ENCODE measurements around the gene PRKRIP1.
"Not testable (repeated sequence)": the region's sequence is repeated elsewhere in the genome, so short reads cannot be mapped to it uniquely, and the experiment has no call there.

The PRKRIP1 gene

DNA sequence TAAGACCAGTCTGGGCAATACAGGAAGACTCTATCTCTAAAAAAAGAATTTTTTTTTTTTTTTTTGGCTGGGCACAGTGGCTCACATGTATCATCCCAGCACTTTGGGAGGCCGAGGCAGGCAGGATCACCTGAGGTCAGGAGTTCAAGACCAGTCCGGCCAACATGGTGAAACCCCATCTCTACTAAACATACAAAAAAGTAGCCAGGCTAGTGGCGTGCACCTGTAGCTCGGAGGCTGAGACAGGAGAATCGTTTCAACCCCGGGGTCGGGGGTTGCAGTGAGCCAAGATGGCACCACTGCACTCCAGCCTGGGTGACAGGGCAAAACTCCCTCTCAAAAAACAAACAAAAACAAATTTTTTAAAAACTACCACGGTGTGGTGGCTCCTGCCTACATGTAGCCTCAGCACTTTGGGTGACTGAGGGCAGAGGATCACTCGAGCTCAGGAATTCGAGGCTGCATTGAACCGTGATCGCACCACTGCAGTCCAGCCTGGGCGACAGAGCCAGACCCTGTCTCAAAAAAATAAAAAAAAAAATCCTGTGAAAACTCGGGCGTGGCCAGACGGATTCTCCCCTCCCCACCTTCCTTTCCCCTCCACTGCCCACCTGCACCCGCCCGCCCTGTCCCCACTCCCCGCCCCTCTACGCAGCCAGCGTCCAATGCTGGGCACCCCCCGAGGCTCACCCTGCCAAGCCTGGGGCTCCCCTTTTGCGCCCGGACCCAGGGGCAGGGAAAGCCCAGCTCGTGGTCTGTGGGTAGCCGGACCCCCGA is 36.5 kb downstream of the PRKRIP1 start:
- DNase-seq: no peak

DNA sequence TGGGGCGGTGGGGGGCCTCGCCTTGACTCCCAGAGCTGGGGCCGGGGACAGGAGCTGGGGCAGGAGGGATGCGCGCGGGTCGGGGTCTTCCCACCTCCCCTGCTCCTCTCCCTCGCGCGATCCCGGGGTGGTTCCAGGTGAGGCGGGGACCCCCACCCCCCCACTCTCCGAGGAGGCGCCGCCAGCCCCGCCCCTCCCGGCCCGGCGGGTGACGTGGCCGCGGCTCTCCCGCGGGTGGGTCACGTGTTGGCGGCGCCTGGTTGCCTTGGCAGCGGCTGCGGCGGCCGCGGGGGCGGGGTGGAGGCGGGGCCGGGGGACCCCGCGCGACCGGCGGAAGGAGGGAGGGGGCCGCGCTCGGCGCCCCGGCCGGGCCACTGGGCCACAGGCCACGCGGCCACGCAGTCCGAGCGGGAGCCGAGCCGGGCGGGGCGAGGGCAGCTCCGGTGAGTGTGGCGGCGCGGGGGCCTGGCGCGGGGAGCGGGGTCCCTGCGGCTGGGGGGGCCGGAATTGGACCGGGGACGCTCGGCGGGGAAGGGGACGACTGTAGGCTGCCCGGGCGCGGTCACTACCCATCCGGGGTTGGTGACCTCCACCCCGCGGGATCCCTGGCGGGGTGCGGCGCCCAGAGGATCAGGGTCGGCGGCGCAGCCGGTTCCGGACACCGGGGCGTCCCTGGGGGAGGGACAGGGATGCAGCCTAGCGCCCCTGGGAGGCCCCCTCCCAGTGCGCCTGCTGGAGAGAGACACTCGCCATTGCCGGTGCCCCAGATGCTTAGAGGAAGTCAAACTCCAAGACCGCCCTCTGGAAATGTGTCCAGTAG is 37.3 kb downstream of the PRKRIP1 start, which contains the start of gene ORAI2:
Gene ORAI2 (plus strand): TSS at position 357 of the 820 bp plus-strand sequence. CDS start 5,382 bp downstream, outside the sequence.
- DNase-seq: peak; percentile 96

DNA sequence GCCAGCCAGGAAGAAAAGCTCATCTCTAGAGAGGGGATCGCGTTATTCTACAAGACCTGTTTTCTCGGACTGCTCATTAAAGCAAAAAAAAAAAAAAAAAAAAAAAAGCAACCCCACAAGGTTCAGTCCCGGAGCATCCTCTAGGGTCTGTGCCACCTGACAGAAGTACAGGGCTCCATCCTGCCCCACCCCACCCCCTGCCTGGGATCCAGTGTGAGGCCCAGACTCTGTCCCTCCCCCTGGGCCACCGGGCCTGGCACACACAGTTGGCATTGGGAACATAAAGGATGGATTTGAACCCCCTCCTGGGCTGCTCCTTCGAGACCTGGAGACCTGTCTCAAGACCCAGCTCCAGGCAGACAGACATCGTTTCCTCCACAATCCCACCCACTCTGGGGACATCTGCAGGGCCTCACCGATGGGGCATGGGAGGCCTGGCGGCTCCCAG is 37.9 kb downstream of the PRKRIP1 start:
- DNase-seq: peak; percentile 69

DNA sequence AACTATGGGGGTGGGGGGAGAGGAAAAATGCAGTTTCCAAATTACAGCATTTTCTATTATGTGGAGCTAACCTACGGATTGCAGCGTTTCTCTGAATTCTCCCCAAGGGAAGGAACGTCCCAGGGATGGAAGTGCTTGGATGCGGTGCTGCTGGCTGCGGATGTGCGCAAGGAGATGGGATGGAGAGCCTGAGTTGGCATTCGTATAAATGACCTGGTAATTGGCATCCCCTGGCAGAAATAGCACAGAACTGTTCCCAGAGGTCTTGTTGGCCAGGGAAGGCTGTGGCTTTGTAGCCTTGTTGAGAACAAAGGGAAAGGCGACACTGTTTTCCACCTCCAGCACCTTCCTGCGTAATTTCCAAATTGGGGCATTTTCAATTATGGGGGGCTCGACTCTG is 40.0 kb downstream of the PRKRIP1 start:
- DNase-seq: no peak

DNA sequence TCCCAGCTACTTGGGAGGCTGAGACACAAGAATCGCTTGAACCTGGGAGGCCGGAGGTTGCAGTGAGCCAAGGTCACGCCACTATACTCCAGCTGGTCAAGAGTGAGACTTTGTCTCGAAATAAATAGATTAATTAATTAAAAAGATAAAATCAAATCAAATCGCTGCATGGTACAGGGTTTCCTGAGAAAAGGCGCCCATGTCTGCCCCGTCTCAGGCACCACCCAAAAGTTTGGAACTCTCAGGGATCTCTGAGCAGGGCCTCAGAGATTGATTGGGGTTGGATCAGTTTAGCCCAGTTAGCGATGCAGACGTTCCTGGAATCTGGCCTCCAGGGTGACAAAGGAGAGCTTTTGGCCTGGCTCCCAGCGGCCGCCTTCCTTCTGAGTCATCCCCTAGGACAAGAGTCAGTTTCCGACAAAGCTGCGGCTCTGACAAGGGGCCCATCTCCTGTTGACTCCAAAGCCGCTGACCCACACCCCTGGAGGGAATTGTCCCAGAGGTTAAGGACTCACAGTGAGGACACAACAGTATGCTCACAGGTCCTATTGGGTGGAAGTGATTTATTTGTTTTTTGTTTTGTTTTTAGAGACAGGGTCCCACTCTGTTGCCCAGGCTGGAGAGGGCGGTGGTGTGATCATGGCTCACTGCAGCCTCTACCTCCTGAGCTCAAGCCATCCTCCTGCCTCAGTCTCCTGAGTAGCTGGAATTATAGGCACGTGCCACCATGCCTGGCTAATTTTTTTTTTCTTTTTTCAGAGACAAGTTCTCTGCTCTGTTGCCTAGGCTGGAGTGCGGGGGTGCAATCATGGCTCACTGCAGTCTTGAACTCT is 44.0 kb downstream of the PRKRIP1 start:
- DNase-seq: no peak

DNA sequence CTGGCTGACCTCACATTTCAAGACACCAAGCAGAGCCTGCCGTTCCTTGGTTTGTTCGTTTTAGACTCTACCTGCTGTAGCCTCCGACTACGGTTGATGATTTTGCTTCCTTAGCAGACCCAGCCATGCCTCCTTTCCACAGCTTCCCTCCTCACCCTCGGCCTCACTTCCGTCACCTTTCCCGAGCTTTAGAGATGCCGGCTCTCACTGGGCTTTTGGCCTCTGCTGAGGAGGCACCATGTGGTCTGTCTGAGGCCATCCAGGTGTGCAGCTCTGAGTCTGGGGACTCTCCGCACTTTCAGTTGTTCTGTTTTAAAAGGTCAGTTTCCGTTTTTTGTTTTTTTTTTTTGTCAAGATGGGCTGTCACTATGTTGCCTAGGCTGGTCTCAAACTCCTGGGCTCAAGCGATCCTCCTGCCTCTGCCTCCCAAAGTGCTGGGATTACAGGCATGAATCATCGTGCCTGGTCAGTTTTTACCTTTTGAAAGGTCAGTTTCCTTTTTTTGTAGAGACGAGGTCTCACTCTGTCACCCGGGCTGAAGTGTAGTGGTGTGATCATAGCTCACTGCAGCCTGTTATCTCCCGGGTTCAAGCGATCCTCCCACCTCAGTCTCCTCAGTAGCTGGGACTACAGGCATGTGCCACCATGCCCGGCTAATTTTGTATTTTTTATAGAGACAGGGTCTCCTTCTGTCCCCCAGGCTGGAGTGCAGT is 49.0 kb downstream of the PRKRIP1 start:
- DNase-seq: no peak

DNA sequence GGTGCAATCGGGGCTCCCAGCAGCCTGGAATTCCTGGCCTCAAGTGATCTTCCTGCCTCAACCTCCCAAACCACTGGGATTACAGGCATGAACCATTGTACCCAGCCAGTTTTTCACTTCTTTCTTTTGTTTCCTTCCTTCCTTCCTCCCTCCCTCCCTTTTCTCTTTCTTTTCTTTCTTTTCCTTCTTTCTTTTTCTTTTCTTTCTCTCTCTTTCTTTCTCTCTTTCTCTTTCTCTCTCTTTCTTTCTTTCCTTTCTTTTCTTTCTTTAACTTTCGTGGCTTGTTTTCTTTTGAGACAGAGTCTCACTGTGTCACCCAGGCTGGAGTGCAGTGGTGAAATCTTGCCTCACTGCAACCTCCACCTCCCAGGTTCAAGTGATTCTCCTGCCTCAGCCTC is 49.5 kb downstream of the PRKRIP1 start:
- DNase-seq: no peak

DNA sequence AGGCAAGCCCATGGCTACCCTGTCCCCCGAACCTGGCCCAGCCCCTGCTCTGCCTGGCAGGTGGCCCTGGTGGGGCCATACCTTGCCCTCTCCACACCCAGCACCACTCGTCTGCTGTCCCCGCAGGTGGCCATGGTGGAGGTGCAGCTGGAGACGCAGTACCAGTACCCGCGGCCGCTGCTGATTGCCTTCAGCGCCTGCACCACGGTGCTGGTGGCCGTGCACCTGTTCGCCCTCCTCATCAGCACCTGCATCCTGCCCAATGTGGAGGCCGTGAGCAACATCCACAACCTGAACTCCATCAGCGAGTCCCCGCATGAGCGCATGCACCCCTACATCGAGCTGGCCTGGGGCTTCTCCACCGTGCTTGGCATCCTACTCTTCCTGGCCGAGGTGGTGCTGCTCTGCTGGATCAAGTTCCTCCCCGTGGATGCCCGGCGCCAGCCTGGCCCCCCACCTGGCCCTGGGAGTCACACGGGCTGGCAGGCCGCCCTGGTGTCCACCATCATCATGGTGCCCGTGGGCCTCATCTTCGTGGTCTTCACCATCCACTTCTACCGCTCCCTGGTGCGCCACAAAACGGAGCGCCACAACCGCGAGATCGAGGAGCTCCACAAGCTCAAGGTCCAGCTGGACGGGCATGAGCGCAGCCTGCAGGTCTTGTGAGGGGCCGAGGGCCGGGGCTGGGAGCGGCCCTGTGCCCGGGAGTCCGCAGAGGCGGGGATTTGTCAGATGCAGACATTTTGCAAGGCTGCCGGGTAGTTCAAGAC is 50.4 kb downstream of the PRKRIP1 start:
- DNase-seq: no peak

DNA sequence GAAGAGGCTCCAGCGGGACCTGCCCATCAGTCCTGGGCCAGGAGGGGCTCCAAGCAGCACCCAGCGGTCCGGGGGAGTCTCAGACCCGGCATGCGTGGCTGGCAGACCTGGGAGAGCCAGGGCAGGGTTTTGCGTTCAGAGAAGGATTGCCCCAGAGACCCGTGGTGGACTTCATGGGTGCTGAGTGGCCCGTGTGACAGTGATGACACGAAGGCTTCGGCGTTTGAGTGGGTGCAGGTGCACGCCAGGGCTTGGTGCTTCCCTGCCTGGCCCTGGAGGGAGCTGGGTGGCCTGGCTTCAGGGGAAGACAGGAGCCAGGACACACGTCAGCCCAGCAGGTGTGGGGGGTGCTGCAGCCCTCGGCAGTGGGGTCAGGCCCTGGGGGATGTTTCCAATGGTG is 51.1 kb downstream of the PRKRIP1 start:
- no peak for DNase-seq

DNA sequence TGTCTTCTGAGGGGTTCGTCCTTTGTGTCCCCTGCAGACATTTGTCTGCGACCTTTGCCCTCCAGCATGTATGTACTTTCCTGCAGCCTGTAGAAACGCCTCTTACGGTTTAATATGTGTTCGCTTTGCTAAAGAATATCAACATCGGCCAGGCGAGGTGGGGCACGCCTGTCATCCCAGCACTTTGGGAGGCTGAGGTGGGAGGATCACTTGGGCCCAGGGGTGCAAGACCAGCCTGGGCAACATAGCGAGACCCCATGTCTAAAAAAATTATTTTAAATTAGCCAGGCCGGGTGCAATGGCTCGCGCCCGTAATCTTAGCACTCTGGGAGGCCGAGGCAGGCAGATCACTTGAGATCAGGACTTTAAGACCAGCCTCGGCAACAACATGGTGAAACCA is 53.0 kb downstream of the PRKRIP1 start:
- DNase-seq: no peak

DNA sequence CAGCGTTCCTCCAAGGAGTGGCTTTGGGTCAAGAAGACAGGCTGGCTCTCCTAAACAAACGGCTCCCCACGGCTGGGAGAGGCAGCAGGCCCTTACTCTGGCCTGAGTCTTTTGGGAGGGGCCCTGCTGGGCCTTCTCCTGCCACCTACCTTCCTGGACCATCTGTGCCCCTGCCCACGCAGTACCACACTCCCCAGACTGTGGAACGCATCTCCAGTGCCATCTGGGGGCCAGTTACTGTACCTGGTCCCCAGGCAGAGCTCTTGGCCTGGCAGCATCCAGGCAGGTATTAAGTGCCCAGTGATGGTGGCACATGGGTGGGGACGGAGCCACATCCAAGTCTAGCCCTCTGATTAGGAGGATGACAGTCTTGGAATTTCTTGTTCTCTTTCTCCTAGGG is 54.1 kb downstream of the PRKRIP1 start:
- DNase-seq: peak; percentile 83

DNA sequence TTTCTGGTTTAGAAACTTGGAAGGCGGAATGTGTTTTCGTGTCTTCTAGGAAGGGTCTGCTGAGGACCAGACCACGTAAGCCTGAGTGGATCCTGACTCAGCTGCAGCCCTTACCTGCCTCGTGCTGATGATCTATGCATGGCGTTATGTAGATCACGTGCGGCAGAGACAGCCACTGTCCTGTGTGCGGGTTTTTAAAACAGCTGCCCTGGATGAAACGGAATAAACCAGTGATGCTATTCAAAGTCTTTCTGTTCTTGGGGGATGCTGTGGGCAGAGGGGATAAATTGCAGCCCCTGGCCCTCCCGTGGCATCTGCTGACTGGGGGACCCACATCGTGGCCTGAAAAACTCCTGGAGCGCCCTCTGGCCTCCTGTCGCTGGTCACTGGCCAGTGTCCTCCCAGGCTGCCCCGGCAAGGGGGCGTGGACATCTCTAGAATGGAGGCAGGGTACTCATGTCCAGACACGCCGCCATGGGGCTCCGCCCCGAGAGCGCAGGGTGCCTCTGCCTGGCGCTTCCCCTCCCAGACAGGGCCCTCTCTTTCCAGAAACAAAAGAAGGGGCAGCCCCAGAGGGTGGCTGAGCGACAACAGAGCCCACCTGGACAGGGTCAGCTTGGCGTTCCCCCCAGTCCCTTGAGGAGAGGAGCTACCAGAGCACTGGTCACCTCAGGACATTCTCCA is 55.4 kb downstream of the PRKRIP1 start:
- DNase-seq: no peak

DNA sequence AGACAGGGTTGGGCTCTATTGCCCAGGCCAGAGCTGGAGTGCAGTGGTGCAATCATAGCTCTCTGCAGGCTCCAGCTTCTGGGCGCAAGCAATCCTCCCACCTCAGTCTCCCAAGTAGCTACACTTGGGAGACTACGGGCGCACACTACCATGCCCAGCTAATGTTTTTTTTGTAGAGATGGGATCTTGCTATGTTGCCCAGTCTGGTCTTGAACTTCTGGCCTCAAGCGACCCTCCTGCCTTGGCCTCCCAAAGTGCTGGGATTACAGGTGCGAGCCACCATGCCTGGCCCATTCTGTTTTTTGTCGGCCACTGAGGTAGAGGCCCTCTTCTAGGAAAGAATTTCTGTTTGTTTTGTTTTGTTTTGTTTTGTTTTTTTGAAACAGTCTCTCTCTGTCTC is 56.3 kb downstream of the PRKRIP1 start:
- DNase-seq: no peak

DNA sequence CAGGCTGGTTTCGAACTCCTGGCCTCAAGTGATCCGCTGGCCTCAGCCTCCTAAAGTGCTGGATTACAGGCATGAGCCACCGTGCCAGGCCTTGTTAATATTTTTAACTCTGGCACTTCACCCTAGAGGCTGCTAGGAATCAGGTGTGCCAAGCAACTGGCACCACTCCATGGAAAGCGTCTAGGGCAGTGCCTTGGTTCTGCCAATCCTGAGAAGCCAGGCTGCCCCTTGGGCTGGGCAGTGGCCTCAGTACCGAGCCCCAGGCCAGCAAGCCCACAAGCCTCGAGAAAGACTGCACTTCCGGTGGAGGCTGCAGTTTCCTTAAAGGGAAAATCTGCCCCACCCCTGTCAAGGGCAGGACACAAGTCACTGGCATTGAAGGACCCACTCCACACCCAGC is 57.2 kb downstream of the PRKRIP1 start:
- DNase-seq: no peak

DNA sequence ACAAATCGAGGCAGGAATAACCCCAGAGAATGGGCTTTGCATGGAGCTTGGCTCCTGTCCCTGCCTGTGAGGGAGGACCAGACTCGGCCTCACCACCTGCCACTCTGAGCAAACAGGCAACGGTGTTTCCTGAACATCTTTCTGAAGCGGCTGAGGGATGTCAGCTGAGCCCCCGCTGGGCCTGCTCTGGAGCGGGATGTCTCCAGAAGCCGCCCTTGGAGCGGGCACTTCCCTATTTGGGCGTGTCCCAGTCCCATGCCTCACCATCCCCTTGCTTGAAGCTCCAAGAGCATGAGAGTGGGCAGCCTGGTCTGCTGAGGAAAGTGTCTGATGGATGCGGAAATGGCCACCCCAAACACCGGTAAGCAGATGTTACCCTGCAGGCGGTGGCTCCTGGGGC is 58.3 kb downstream of the PRKRIP1 start:
- no peak for DNase-seq

DNA sequence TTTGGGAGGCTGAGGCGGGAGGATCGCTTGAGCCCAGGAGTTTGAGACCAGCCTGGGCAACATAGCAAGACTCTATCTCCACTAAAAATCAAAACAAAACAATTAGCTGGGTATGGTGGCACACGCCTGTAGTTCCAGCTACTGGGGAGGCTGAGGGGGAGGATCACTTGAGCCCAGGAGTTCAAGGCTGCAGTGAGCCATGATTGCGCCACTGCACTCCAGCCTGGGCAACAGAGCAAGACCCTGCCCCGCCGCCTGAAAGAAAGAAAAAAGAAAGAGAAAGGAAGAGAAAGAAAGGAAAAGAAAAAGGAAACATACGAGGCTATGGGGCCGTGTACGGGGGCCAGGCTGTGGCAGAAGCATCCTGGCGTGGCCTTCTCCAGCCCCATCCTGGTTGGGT is 58.8 kb downstream of the PRKRIP1 start:
- not testable (repeated sequence) for DNase-seq

DNA sequence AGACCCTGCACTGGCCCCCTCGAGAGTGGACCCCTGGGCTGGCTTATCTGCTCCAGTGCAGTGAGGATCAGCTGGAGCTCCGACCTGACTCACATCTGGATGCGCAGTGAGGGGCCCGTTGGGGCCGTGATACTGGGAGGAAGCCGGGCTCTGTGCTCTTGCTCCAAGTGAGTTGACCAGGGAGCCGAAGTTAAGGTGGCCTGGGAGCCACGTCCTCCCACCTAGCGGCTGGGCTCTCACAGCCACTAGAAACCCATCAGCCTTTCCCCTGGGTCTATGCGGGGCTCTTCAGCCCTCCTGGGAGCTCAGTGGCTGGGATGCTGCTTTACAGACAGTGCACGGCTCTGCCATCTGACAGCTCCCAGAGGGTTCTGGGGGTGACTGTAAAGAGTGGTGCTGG is 59.4 kb downstream of the PRKRIP1 start:
- no peak for DNase-seq

DNA sequence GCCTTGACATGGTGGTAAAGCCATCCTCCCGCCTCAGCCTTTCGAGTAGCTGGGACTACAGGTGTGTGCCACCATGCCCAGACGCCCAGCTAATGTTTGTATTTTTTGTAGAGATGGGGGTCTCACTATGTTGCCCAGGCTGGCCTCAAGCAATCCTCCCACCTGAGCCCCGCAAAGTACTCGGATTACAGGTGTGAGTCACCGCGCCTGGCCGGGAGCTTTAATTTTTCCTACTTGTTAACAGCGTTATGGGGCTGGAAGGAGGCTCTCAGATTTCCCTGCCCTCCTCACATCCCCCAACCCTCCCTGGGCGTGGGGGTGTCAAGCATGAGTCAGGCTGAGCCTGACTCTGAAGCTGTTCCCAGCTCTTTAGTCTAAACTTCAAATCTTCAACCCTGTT is 60.2 kb downstream of the PRKRIP1 start:
- DNase-seq: no peak

DNA sequence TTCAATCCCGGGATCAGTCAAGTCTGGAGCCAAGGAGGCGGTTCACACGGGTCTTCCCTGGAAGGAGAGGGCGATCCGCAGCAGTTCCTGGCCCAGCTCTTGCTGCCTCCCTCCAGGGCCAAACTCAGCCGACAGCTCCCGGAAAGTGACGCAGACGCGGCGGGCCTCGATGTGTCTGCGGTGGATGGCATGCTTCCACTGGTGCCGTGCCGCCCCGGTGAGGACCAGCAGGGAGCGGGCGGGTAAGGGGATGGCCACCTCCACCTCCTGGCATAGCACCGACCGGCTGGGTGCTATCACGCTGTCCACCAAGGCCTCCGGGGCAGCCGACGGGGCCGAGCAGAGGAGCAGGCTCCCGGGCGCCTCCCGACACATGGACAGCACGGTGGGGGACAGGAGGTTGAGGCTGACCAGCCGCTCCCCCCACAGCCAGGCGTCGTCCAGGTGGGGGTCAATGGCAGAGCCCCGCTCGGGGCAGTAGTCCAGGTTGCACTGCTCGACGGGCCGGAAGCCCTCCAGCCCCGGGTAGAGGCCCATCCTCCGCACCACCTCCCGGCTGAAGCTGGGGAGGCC is 61.3 kb downstream of the PRKRIP1 start:
- DNase-seq: no peak

DNA sequence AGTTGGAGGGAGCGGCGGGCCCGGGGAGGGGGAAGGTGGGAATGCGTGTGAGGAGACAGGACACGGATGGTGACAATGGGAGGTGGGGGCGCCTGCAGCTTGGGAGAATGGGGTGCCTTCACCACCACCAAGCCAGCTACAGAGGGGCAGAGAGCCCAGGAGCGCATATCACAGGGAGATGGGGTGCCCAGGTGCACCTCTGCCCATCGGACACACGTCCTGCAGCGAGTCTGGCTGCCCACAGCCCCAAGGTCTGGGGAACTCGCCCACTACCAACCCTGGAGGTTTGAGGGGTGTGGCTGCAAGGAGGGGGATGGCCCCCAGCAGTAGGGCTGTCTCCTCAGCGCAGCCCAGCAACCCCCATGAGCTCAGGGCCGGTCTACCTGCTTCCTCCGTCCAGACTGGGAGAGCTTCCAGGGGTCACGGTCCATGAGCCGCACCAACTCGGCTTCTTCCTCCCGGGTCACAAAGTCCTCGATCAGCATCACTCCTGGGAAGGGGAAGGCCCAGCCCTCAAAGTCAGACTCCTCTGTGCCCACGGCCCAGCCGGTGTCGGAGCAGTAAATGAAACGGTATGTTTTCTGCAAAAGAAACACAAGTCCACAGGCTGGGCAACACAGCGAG is 63.2 kb downstream of the PRKRIP1 start:
- no peak for DNase-seq

All from activated effector memory CD4-positive, alpha-beta T cell treated with anti-CD3 and anti-CD28 coated beads, Interleukin-2, amount 50 U/mL, for 16 hours (primary cell).